Neuronal stem cell (in vitro differentiated cells): ENCODE data around the gene CHGA.
A peak's percentile ranks its signal among the peaks of the same experiment; 100 is the strongest.

Experiments
- DNase-seq: peaks from one replicate; pipeline ENCODE4 v3.0.0-alpha.2; 2013; ENCODE audit warnings: low spot score
- H2AFZ ChIP-seq: one replicate; pipeline ENCODE4 v1.6.1; 2013; ENCODE audit warnings: mild to moderate bottlenecking, low read length, inconsistent platforms
- H2AK5ac ChIP-seq: 2 replicates; pipeline ENCODE4 v1.6.1; 2013; ENCODE audit warnings: low read depth, mild to moderate bottlenecking, inconsistent platforms, low read length, moderate library complexity, mixed read lengths
- H2BK120ac ChIP-seq: 2 replicates; pipeline ENCODE4 v1.6.1; 2013; ENCODE audit warnings: low read depth, mild to moderate bottlenecking, inconsistent platforms, low read length, moderate library complexity, mixed read lengths
- H2BK12ac ChIP-seq: one replicate; pipeline ENCODE4 v1.6.1; 2013; ENCODE audit warnings: low read length, inconsistent platforms
- H2BK15ac ChIP-seq: 2 replicates; pipeline ENCODE4 v1.6.1; 2013; ENCODE audit warnings: mild to moderate bottlenecking, low read length, inconsistent platforms, mixed read lengths
- H2BK5ac ChIP-seq: one replicate; pipeline ENCODE4 v1.6.1; 2013; ENCODE audit warnings: inconsistent platforms, mild to moderate bottlenecking, low read length, moderate library complexity
- H3K14ac ChIP-seq: one replicate; pipeline ENCODE4 v1.6.1; 2013; ENCODE audit warnings: low read length, inconsistent platforms
- H3K18ac ChIP-seq: 2 replicates; pipeline ENCODE4 v1.6.1; 2013; ENCODE audit warnings: low read length, inconsistent platforms
- H3K23ac ChIP-seq: 2 replicates; pipeline ENCODE4 v1.6.1; 2013; ENCODE audit warnings: low read depth, mild to moderate bottlenecking, mixed read lengths, low read length, inconsistent platforms; ENCODE audit not compliant: poor library complexity
- H3K27ac ChIP-seq: replicated peaks from 3 replicates; pipeline ENCODE4 v1.5.1; 2013; ENCODE audit warnings: low read length, inconsistent platforms
- H3K27me3 ChIP-seq, 3 experiments: 2 replicates each; pipeline ENCODE4 v1.6.1; 2013; ENCODE audit warnings: low read length in 3 of 3, mild to moderate bottlenecking in 2 of 3, inconsistent platforms in 1 of 3, low read depth in 1 of 3, mixed read lengths in 1 of 3, moderate library complexity in 1 of 3; ENCODE audit not compliant: control insufficient read depth in 3 of 3, insufficient read depth in 3 of 3
- H3K36me3 ChIP-seq, 2 donors: replicated peaks in 1 of 2; 2 replicates each; pipeline ENCODE4 v1.6.1; 2013; ENCODE audit warnings: low read length in 2 of 2; ENCODE audit not compliant: control insufficient read depth in 2 of 2, insufficient read depth in 2 of 2
- H3K4ac ChIP-seq: 2 replicates; pipeline ENCODE4 v1.6.1; 2013; ENCODE audit warnings: inconsistent platforms, mild to moderate bottlenecking, low read length, moderate library complexity
- H3K4me1 ChIP-seq, 2 donors: 1 replicate in 1 of 2; 2 replicates in 1 of 2; pipeline ENCODE4 v1.6.1; 2013; ENCODE audit warnings: low read length in 2 of 2, low read depth in 1 of 2; ENCODE audit not compliant: control insufficient read depth in 2 of 2, insufficient read depth in 1 of 2
- H3K4me2 ChIP-seq: one replicate; pipeline ENCODE4 v1.6.1; 2013; ENCODE audit warnings: mild to moderate bottlenecking, low read length, inconsistent platforms; ENCODE audit not compliant: insufficient read depth, poor library complexity, severe bottlenecking
- H3K4me3 ChIP-seq, 2 donors: 2 replicates each; pipeline ENCODE4 v1.5.1; 2013; ENCODE audit warnings: low read length in 2 of 2, mild to moderate bottlenecking in 2 of 2, inconsistent platforms in 1 of 2, moderate library complexity in 1 of 2
- H3K79me1 ChIP-seq: one replicate; pipeline ENCODE4 v1.6.1; 2013; ENCODE audit warnings: low read depth, mild to moderate bottlenecking, inconsistent platforms, low read length, moderate library complexity
- H3K9ac ChIP-seq: one replicate; pipeline ENCODE4 v1.6.1; 2013; ENCODE audit warnings: mild to moderate bottlenecking, low read depth, low read length, inconsistent platforms; ENCODE audit not compliant: poor library complexity
- H3K9me3 ChIP-seq, 2 donors: replicated peaks in 1 of 2; 2 replicates each; pipeline versions ENCODE3 to v1.6.1; 2013; ENCODE audit warnings: low read length in 2 of 2, mild to moderate bottlenecking in 2 of 2, inconsistent platforms in 1 of 2, low read depth in 1 of 2, mixed read lengths in 1 of 2, moderate library complexity in 1 of 2; ENCODE audit not compliant: control insufficient read depth in 2 of 2, insufficient read depth in 1 of 2
- H4K8ac ChIP-seq: one replicate; pipeline ENCODE4 v1.6.1; 2013; ENCODE audit warnings: low read depth, mild to moderate bottlenecking, inconsistent platforms, low read length, moderate library complexity
- H4K91ac ChIP-seq: one replicate; pipeline ENCODE4 v1.6.1; 2013; ENCODE audit warnings: low read length, low read depth, mild to moderate bottlenecking, inconsistent platforms; ENCODE audit not compliant: poor library complexity
- WGBS, 2 donors: extraction: QIAGEN DNeasy Blood & Tissue Kit; methylation state at CpG; one replicate each; pipeline ENCODE4 v1.1.7; 2013; ENCODE audit warnings: missing lambda C conversion rate in 2 of 2, mixed read lengths in 1 of 2; ENCODE audit not compliant: insufficient read length in 2 of 2, insufficient replicate concordance in 1 of 2; ENCODE audit errors: extremely low coverage in 2 of 2; 5-methylcytosine and 5-hydroxymethylcytosine counted together

CHGA gene

GRCh38 chr14:92968291-92969020 is 45.5 kb downstream of the CHGA start:
- no peak overlapping the region for H3K14ac ChIP-seq
- H3K9ac ChIP-seq: no peak overlapping the region
- no peak overlapping the region for H4K8ac ChIP-seq
- H3K27me3 ChIP-seq: no peaks in the 10 kb centered on the region
- H2AK5ac ChIP-seq: no peak overlapping the region
- DNase-seq: no peak
- H3K79me1 ChIP-seq: peaks cover 2% of the 10 kb centered on the region
- H3K18ac ChIP-seq: no peak overlapping the region
- H3K23ac ChIP-seq: no peak overlapping the region
- H3K36me3 ChIP-seq: no peaks in the 10 kb centered on the region
- no peak overlapping the region for H2AFZ ChIP-seq
- H2BK15ac ChIP-seq: no peak overlapping the region
- peaks cover under 1 to 1% of the 10 kb centered on the region in 2 donors for H3K4me1 ChIP-seq
- no peak overlapping the region for H3K4ac ChIP-seq
- no peak overlapping the region for H4K91ac ChIP-seq
- no peak overlapping the region for H3K4me2 ChIP-seq
- WGBS, 2 donors: no CpG with 5 or more reads among the region's 14 CpGs
- peaks cover 0 to 8% of the 10 kb centered on the region in 2 donors for H3K9me3 ChIP-seq
- H2BK5ac ChIP-seq: no peak overlapping the region
- no peak overlapping the region for H2BK120ac ChIP-seq
- no peak overlapping the region for H2BK12ac ChIP-seq
- H3K27ac ChIP-seq: no peak overlapping the region
- H3K4me3 ChIP-seq: no peak overlapping the region

GRCh38 chr14:92969430-92969829 is 46.5 kb downstream of the CHGA start:
- Histone ChIP-seq H3K4me3 (no peak overlapping the region), H2BK15ac (no peak overlapping the region), H3K27me3 (no peaks in the 10 kb centered on the region), H2BK5ac (no peak overlapping the region), H2AK5ac (no peak overlapping the region), H2AFZ (no peak overlapping the region), H3K9ac (no peak overlapping the region), H3K36me3 (no peaks in the 10 kb centered on the region), H4K8ac (no peak overlapping the region), H3K18ac (no peak overlapping the region), H2BK120ac (no peak overlapping the region), H3K4me1 (no peaks in the 10 kb centered on the region), H3K27ac (no peak overlapping the region), H3K23ac (no peak overlapping the region), H3K79me1 (peaks cover 2% of the 10 kb centered on the region), H3K4ac (no peak overlapping the region), H3K14ac (no peak overlapping the region), H2BK12ac (no peak overlapping the region), H4K91ac (peak overlapping the region; percentile 5), H3K4me2 (no peak overlapping the region), H3K9me3 (peaks cover 0 to 10% of the 10 kb centered on the region in 2 donors)
- WGBS, 2 donors: no CpG with 5 or more reads among the region's 10 CpGs
- no peak for DNase-seq

GRCh38 chr14:92969871-92970270 is 46.9 kb downstream of the CHGA start:
- no peak overlapping the region for H4K8ac ChIP-seq
- H3K9ac ChIP-seq: no peak overlapping the region
- H3K4me3 ChIP-seq: no peak overlapping the region
- no peak overlapping the region for H3K4me2 ChIP-seq
- H3K36me3 ChIP-seq: no peaks in the 10 kb centered on the region
- no peak overlapping the region for H3K18ac ChIP-seq
- no peak for DNase-seq
- no peak overlapping the region for H3K27ac ChIP-seq
- H2BK12ac ChIP-seq: no peak overlapping the region
- no peak overlapping the region for H4K91ac ChIP-seq
- H2BK15ac ChIP-seq: no peak overlapping the region
- H2AK5ac ChIP-seq: no peak overlapping the region
- no peak overlapping the region for H3K14ac ChIP-seq
- H3K79me1 ChIP-seq: peaks cover 2% of the 10 kb centered on the region
- no peaks in the 10 kb centered on the region for H3K4me1 ChIP-seq
- H2BK120ac ChIP-seq: no peak overlapping the region
- H2BK5ac ChIP-seq: no peak overlapping the region
- no peaks in the 10 kb centered on the region for H3K27me3 ChIP-seq
- H3K23ac ChIP-seq: no peak overlapping the region
- WGBS, 2 donors: no CpG with 5 or more reads among the region's 12 CpGs
- peaks cover 0 to 6% of the 10 kb centered on the region in 2 donors for H3K9me3 ChIP-seq
- H3K4ac ChIP-seq: no peak overlapping the region
- H2AFZ ChIP-seq: no peak overlapping the region

GRCh38 chr14:92970271-92970670 is 47.3 kb downstream of the CHGA start:
- no peak overlapping the region for H4K8ac ChIP-seq
- H4K91ac ChIP-seq: no peak overlapping the region
- H3K23ac ChIP-seq: no peak overlapping the region
- H2BK120ac ChIP-seq: no peak overlapping the region
- no peak overlapping the region for H3K4ac ChIP-seq
- peaks cover 0 to 5% of the 10 kb centered on the region in 2 donors for H3K9me3 ChIP-seq
- H3K27me3 ChIP-seq: no peaks in the 10 kb centered on the region
- H3K36me3 ChIP-seq: no peaks in the 10 kb centered on the region
- no peak for DNase-seq
- no peak overlapping the region for H2BK15ac ChIP-seq
- H3K27ac ChIP-seq: no peak overlapping the region
- no peak overlapping the region for H3K14ac ChIP-seq
- H2BK5ac ChIP-seq: no peak overlapping the region
- no peak overlapping the region for H3K18ac ChIP-seq
- no peak overlapping the region for H2AK5ac ChIP-seq
- H3K4me2 ChIP-seq: no peak overlapping the region
- H3K79me1 ChIP-seq: peaks cover 2% of the 10 kb centered on the region
- no CpG with 5 or more reads among the region's 12 CpGs for WGBS, 2 donors
- no peak overlapping the region for H2BK12ac ChIP-seq
- H3K9ac ChIP-seq: peak overlapping the region; percentile 50
- no peak overlapping the region for H3K4me3 ChIP-seq
- no peaks in the 10 kb centered on the region for H3K4me1 ChIP-seq
- no peak overlapping the region for H2AFZ ChIP-seq
